Right ventricle myocardium inferior (tissue), 1 donor: Measurements from ENCODE around the gene FAM177B. TPM values are rescaled to one million over a fixed set of nuclear protein-coding genes. Genes with fewer than 3 reads are reported as not detected.

ENCODE experiments used
- total RNA-seq: library from RNA; stranded (reverse); fragmentation: NEBNext Ultra II Directional; extraction: Animal tissue kit (Norgen Biotek cat#: 25700); gene quantifications from one replicate; pipeline ENCODE4 v1.2.1, GENCODE V29; 2021
- donor health status: DM: no; HTN: yes; CAD: no; lungs with severe emphysema.

FAM177B gene
- total RNA-seq, 1 donor from 2014 or later, result not detected

Other genes starting within 250 kb of the FAM177B start
- not detected for gene HHIPL2, start 189.1 kb upstream of the FAM177B start, total RNA-seq
- 1.7 TPM for gene TAF1A, start 147.3 kb upstream of the FAM177B start, total RNA-seq
- 45.9 TPM for gene MIA3, start 119.1 kb upstream of the FAM177B start, total RNA-seq
- gene AIDA, start 24.7 kb upstream of the FAM177B start, total RNA-seq, result 58.4 TPM
- gene BROX, start 24.6 kb upstream of the FAM177B start, total RNA-seq, result 32.0 TPM
- 7.2 TPM for gene DISP1, start 77.8 kb downstream of the FAM177B start, total RNA-seq